Left colon (tissue), 2 donors: Measurements from ENCODE around the gene PITPNC1. TPM values are rescaled to one million over a fixed set of nuclear protein-coding genes. Genes with fewer than 3 reads are reported as not detected.
"Not testable (repeated sequence)": the region's sequence is repeated elsewhere in the genome, so short reads cannot be mapped to it uniquely, and the experiment has no call there.

Source experiments
- ATAC-seq: fragments of 200-7000 bp; cut with Tn5 transposase; one replicate; pipeline ENCODE4 v1.9.1; 2020; ENCODE audit warnings: mild to moderate bottlenecking, moderate library complexity
- DNase-seq, 2 donors: peaks; one replicate each; pipeline ENCODE4 v3.0.0-alpha.2; 2020
- intact Hi-C, 2 donors: fragments of 100-400 bp; cut with DNase I in 1 of 2; cut with micrococcal nuclease in 1 of 2; formaldehyde crosslinking; loops; one replicate each; pipeline versions ENCODE4 v1.11.2 to v1.14.0; 2022; cut with DNase I, micrococcal nuclease
- total RNA-seq, 2 donors: library from RNA; stranded (reverse); fragmentation: NEBNext Ultra II Directional; extraction: Animal tissue kit (Norgen Biotek cat#: 25700); gene quantifications; one replicate each; pipeline ENCODE4 v1.2.1, GENCODE V29; 2021
- donor health status: DM: no; HTN: no; CAD: no.
- donor health status: DM: yes; HTN: yes; CAD: no.

PITPNC1 gene
- total RNA-seq, 2 donors from 2014 or later, result 13.7 to 15.6 TPM

DNA sequence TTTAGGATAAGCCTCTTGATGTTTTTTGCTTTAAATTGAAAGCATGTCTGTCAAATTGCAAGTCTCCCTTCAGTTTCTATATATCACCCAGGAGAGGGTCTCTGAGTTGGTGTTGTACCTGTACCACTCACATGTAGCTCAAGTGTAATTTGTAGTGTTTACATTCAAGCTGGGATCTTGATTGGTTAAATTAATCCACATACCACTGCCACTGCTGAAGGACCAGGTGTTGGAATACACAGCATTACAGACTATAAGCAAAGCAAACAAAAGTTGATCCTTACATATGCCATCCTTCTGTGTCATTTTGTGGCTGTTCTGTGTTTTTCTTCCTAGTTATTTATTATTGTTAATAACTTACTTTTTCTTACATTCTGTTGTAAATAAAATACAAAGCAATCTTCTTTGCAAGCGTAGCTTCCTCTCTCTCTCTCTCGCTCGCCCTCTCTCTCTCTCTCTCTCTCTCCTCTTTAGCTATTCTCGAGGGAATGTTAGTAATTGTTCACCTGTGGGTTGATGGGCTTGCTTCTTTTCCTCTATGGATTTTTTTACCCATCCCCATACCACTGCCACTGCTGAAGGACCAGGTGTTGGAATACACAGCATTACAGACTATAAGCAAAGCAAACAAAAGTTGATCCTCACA, 319.9 kb downstream of the PITPNC1 start:
- no peak for ATAC-seq
- DNase-seq, result no peak
- intact Hi-C loops, result no loop called here

- intact Hi-C loops, result no loop called here
- no peak for DNase-seq
- no peak for ATAC-seq
Measured at GRCh38 chr17:67700037-67700724, 323.1 kb downstream of the PITPNC1 start.

DNA sequence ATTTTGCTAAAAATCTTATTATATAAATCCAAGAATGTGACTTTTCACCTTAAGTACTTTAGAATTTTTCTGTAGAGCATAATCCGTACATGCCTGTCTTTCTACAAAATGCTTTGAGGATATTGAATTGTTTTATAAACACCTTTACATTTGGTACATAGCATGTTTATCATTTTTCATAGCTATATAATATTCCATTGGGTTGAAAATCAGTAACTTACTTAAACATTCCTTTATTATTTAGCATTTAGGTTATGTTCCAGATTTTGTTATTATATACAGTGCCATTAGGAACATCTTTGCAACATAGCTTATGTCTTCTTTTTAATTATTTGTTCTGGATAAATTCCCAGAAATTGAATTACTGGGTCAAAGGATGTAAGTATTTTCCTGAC, 323.6 kb downstream of the PITPNC1 start:
- ATAC-seq (no peak), DNase-seq (no peak)
- intact Hi-C loops, result no loop called here

DNA sequence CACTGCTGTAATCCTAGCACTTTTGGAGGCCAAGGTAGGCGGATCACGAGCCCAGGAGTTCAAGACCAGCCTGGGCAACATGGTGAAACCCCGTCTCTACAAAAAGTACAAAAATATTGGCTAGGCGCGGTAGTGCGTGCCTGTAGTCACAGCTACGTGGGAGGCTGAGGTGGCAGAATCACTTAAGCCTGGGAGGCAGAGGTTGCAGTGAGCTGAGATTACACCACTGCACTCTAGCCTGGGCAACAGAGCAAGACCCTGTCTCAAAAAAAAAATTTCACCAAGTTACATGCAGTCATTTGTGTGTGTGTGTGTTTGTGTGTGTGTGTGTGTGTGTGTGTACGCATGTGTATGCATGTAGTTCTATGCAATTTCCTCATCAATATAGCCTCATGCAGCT, 325.8 kb downstream of the PITPNC1 start:
- DNase-seq, intact Hi-C loops: not testable (repeated sequence)

DNA sequence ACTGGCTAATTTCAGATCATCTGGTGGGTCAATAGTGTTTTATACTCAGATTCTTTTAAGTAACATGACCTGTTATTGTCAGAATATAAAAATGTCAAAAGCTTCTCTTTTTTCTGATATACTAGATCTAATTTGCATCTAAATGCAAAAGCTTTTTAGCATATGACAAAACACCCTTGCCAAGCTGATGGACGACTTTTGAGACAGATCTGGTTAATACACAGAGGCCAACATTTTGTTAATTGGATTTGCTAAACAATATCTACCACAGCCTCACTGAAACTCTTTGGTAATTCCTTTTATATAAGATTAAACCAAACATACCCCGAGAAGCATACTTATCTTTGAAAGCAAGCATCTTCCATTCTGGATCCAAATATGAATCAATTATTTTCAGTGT, 330.4 kb downstream of the PITPNC1 start:
- intact Hi-C loops, result no loop called here
- DNase-seq, result no peak
- ATAC-seq, result no peak

More for the DNA sequence above, 325.8 kb downstream of the PITPNC1 start:
- ATAC-seq, result not testable (repeated sequence)

DNA sequence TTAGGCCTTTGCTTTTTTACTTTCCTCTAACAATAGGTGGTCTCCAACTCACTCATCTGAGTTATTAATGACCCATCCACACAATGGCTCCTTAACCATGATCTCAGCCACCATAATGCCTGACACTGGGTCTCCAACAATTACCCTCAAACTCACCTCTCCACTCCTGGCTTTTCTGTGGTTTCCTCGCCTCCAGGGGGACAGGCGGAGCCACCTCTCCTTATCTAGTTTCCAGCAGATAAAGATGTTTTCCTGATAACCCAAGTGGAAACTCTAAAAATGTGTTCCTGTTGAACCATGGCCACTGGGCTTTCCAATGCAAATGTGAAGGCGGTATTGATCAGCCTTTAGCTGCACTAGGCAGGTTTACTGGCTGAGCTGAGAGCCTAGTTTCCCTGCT, 331.3 kb downstream of the PITPNC1 start:
- ATAC-seq, result no peak
- DNase-seq, result no peak
- intact Hi-C loops, result no loop called here

DNA sequence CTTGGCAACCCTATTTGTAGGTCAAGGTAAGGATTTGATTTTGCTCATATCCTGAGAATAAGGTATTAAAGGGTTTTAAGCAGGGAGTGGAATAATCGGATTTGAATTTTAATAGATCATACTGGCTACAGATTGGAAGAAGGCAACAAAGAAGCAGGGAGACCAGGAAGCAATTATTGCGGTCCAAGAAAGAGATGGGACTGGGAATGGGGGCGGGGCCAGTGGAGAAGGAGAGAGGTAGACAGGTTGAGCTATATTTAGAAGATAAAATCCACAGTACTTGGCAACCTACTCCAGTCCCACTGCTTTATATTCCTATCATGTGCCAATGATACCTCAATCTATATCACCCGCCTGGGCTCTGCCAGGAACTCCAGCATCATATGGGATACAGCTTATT, 334.8 kb downstream of the PITPNC1 start:
- DNase-seq, result no peak
- intact Hi-C loops, result no loop called here
- no peak for ATAC-seq

DNA sequence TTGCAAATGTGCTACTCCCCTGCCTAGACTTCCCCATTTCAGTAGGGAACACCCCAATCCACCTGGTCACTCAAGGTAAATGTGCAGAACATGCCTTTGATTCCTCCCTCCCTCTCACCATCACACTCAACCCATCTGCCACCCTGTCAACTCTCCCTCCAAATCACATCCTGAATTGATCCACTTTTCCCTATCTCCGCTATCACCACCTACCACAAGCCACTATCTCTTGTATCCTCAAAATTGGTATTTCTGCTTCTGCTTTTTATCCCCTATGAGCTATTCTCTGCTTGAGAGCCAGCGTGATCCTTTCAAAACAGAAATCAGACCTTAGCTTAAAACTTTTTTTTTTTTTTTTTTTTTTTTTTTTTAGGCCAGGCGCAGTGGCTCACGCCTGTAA, 335.3 kb downstream of the PITPNC1 start:
- ATAC-seq, result no peak
- intact Hi-C loops, result no loop called here

DNA sequence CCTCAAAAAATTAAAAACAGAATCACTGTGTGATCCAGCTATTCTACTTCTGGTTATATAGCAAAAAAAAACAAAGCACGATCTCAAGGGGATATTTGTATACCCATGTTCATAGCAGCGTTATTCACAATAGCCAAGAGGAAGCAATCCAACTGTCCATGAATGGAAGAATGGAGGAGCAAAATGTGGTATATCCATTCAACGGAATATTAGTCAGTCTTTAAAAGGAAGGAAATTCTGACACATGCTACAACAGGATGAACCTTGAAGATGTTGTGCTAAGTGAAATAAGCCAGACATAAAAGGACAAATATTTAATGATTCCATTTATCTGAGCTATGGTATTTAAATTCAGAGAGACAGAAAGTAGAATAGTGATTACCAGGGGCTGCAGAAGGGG, 336.1 kb downstream of the PITPNC1 start:
- intact Hi-C loops, result no loop called here
- ATAC-seq (no peak), DNase-seq (no peak)

More for the DNA sequence above, 335.3 kb downstream of the PITPNC1 start:
- no peak for DNase-seq

DNA sequence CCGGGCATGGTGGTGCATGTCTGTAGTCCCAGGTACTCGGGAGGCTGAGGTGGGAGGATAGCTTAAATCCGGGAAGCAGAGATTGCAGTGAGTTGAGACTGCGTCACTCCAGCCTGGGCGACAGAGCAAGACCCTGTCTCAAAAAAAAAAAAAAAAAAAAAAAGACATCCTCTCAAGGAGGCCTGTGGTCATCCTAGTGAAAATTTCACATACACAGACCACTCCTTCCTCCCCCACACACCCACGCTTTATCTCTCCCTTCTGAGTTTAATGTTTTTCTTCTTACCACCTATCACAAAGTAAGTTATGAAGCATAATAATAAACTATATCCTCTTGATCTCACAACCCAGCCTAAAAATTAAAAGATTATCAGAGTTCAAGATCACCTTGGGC, 339.3 kb downstream of the PITPNC1 start:
- ATAC-seq, result no peak
- no peak for DNase-seq
- intact Hi-C loops, result no loop called here

- ATAC-seq (peak; percentile 12), DNase-seq (no peak)
- intact Hi-C loops, result no loop called here
Measured at GRCh38 chr17:67717192-67717623, 340.1 kb downstream of the PITPNC1 start.

DNA sequence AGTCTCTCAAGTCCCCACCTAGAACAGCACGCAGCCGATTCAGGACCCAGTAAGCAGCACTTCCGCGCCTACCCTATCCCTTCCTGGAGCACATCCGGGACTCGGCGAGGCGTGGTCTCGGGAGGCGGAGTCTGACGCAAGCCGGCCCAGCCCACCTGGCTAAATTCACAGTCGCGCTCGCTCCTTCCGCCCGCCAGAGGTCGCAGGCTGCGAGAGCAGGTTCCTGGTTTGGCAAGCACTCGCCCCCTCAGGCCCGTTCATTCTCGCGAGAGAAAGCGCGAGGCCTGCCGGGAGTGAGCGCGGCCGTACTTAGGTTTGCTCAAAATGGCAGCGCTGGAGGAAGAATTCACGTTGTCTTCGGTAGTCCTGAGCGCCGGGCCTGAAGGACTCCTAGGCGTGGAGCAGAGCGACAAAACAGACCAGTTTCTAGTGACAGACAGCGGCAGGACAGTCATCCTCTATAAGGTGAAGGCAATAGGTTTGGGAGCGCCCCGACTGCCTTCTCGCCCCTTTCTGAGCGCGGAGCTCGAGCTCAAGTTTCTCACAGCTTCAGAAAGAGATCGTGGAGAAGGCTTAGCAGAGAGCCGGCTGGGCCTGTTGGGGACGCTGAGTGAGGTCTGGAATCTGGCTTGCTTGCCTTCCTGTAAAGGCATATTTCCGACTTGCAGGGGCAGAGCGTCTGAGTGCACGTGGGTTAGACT, 340.7 kb downstream of the PITPNC1 start, which contains the start of gene NOL11:
NOL11 (plus strand) TSS at position 313 of the 701 bp plus-strand sequence; CDS start at position 325, 12 bp downstream.
- DNase-seq, result peak; percentile 98 to 99
- peak; percentile 97 for ATAC-seq
- intact Hi-C loops, result no loop called here

GRCh38 chr17:67718325-67718941, 341.4 kb downstream of the PITPNC1 start:
- peak; percentile 21 for ATAC-seq
- intact Hi-C loops, result no loop called here
- peak in 1 of 2 donors; percentile 11 for DNase-seq

DNA sequence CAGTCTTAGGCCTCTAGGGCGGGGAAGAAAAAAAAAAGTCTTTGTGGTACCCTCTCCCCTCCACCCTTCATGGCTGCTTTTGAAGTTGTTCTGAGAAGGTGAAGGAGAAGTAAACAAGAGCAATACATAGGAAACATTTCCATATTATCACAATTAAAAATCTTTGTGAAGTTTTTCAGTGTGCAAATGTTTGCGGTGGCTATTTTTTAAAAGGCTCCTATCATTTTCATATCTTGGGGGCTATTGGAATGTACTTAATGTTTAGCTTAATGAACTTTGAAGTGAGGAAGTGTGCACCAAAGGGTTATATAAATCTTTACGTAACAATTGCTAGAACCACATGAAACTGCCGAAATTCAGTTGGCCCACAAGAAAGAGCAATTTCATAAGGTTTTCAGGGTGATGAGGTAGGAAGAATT, 348.3 kb downstream of the PITPNC1 start:
- intact Hi-C loops, result no loop called here
- no peak for DNase-seq
- no peak for ATAC-seq

- ATAC-seq (no peak), DNase-seq (no peak)
- intact Hi-C loops, result no loop called here
Measured at GRCh38 chr17:67725807-67726206, 348.7 kb downstream of the PITPNC1 start.

DNA sequence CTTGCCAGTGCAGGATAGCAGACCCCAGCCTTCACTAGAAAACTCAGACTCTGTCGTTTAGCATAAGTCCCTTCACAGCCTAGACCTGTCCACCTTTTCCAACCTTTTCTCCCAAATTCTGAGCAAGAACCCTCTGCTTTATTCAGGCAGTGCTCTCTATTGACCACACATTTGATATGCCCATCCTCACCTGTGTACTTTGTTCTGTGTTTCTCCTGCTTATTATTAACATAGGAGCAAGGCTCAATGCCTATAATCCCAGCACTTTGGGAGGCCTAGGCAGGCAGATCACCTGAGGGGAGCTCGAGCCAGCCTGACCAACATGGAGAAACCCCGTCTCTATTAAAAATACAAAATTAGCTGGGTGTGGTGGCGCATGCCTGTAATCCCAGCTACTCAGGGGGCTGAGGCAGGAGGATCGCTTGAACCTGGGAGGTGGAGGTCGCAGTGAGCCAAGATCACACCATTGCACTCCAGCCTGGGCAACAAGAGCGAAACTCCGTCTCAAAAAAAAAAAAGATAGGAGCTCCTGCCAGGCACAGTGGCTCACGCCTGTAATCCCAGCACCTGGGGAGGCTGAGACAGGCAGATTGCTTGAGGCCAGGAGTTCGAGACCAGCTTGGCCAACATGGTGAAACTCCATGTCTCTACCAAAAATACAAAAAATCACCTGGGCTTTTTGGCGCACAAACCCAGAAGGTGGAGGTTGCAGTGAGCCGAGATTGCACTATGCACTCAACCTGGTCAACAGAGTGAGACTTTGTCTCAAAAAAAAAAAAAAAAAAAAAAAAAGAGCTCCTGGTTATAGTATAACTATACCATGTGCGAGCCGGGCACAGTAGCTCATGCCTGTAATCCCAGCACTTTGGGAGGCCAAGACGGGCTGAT, 350.3 kb downstream of the PITPNC1 start:
- intact Hi-C loops, DNase-seq: not testable (repeated sequence)
- ATAC-seq, result peak; percentile 65

- intact Hi-C loops, result no loop called here
- no peak for DNase-seq
- no peak for ATAC-seq
Measured at GRCh38 chr17:67729903-67730302, 352.8 kb downstream of the PITPNC1 start.

DNA sequence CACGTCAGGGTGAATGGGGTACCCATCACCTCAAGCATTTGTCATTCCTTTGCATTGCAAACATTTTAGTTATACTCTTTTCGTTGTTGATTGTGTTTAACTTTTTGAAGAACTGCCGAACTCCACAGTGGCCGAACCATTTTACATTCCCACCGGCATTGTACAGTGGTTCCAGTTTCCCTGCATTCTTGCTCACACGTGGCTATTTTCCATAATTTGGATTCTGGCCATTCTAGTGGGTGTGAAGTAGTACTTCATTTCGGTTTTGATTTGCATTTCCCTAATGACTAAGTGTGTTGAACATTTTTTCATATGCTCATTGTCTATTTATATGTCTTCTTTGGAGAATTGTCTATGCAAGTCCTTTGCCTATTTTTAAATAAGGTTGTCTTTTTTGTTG, 353.6 kb downstream of the PITPNC1 start:
- ATAC-seq (no peak), DNase-seq (no peak)
- intact Hi-C loops, result no loop called here

DNA sequence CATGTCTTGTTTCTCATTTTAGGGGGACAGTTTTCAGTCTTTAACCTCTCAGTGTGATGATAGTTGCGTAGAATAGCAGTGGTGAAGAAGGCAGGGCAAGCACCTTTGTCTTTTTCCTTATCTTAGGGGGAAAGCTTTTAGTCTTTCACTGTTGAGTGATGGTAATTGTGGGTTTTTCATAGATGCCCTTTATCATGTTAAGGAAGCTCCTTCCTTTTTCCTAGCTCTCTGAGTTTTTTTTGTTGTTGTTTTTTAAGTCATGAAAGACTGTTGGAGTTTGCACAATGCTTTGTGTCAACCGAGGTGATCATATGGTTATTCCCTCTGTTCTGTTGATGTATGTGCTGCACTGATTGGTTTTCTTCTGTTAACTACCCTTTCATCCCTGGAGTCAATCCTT, 356.4 kb downstream of the PITPNC1 start:
- intact Hi-C loops, result no loop called here
- ATAC-seq (no peak), DNase-seq (no peak)
